ENCODE results near the gene BPIFB2. TPM values are rescaled to one million over a fixed set of nuclear protein-coding genes. Genes with fewer than 3 reads are reported as not detected.

Gene BPIFB2
- total RNA-seq, 1 experiment from 2014 or later: not detected

DNA sequence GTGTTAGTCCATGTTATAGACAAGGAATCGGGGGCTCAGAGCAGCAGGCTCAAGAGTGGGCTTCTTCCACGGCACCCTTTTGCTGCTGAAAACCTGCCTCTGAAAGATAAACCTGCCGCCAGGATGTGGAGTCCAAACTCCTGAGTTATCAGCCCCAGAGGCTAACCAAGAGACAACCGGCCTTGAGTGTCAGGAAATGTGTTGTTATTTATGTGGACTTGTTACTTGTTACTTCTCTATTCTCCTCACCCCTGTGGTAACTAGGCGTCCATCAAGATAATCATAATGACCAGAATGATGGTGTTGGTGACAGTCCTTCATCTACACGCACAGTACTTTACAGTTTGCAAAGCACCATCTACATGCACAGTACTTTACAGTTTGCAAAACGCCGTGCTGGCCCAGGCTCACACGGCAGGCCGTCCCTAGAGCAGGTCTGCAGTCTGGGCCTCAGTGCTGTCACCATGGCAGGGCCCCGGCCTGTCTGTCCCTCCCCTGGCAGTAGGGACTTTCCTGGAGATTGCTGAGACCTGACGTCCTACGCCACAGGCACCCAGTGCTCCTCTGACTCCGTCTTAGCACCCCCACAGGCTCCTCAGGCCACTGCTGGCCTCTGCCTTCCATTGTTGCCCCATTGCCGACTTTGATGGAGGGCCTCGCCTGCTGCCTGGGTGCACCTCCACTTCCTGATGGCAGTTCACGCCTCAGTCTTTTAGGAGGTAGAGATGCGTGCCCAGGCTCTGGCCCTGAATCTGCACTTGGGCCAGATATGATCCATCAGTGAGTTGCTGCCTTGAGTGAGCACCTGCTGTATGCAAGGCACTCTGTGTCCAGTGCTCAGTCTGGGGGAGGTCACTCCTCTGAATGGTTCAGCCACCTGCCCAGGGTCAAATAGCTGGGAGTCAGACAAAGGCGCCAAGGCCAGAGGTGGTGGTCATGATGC is 62.9 kb downstream of the BPIFB2 start:
- DNase-seq (ENCODE audit: low read depth): no peak

GRCh38 chr20:33071198-33071597 is 63.7 kb downstream of the BPIFB2 start:
- no peak for DNase-seq (ENCODE audit: low read depth)

DNA sequence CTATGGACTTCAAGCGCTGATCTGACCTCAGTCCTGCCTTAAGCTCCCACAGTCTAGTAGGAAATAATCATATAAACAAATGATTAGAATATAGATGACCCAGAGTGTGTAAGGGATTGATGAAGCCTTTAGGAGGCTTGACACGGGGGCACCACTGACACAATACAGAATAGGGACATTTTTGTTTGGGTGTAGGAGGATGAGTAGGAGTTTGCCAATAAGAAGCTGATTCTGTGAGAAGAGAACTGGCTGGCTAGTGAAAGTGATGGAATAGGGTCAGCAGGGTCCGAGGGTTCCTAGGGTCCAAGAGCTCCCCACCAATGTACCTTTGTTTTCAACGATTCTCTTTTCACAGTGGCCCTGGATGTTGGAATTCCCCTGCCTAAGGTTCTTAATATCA is 64.9 kb downstream of the BPIFB2 start:
- DNase-seq (ENCODE audit: low read depth): no peak

- DNase-seq (ENCODE audit: low read depth): no peak
Observed at GRCh38 chr20:33072813-33073212, 65.3 kb downstream of the BPIFB2 start.

Other genes starting within 250 kb of the BPIFB2 start
- gene DNMT3B, start 245.3 kb upstream of the BPIFB2 start, total RNA-seq (2014; rRNA removed; shearing (Covaris generic)): 6.8 TPM in 2 replicates
- 190 and 215 TPM in 2 replicates for gene MAPRE1, start 187.8 kb upstream of the BPIFB2 start, total RNA-seq (2014; rRNA removed; shearing (Covaris generic))
- gene EFCAB8, start 148.8 kb upstream of the BPIFB2 start, total RNA-seq (2014; rRNA removed; shearing (Covaris generic)): 0.10 and 1.1 TPM in 2 replicates
- gene SUN5, start 3.3 kb upstream of the BPIFB2 start, total RNA-seq (2014; rRNA removed; shearing (Covaris generic)): not detected in 2 replicates
- gene BPIFB6, start 23.9 kb downstream of the BPIFB2 start, total RNA-seq (2014; rRNA removed; shearing (Covaris generic)): not detected in 2 replicates
- not detected in 2 replicates for gene BPIFB3, start 46.2 kb downstream of the BPIFB2 start, total RNA-seq (2014; rRNA removed; shearing (Covaris generic))
- not detected in 2 replicates for gene BPIFB4, start 71.9 kb downstream of the BPIFB2 start, total RNA-seq (2014; rRNA removed; shearing (Covaris generic))
- gene BPIFA2, start 160.5 kb downstream of the BPIFB2 start, total RNA-seq (2014; rRNA removed; shearing (Covaris generic)): not detected in 2 replicates
- not detected in 2 replicates for gene BPIFA3, start 209.6 kb downstream of the BPIFB2 start, total RNA-seq (2014; rRNA removed; shearing (Covaris generic))
- not detected in 2 replicates for gene BPIFA1, start 228.3 kb downstream of the BPIFB2 start, total RNA-seq (2014; rRNA removed; shearing (Covaris generic))

Measured in RPMI7951 (cell line).